Activated naive CD8-positive, alpha-beta T cell treated with anti-CD3 and anti-CD28 coated beads, Interleukin-2, amount 50 U/mL, for 24 hours (primary cell): ENCODE measurements around the gene GNAO1.

Experiments used
- ATAC-seq: fragments of 150-1000 bp; cut with Tn5 transposase; one replicate; pipeline ENCODE4 v1.10.0; 2021
- DNase-seq: peaks from one replicate; pipeline ENCODE4 v3.0.0; 2021
- H3K27ac Mint-ChIP-seq: one replicate; pipeline ENCODE4 v1.8.0; 2021; ENCODE audit warnings: mild to moderate bottlenecking, mixed read lengths
- H3K27me3 Mint-ChIP-seq: one replicate; pipeline ENCODE4 v1.8.0; 2021; ENCODE audit warnings: mixed read lengths
- H3K36me3 Mint-ChIP-seq: one replicate; pipeline ENCODE4 v1.8.0; 2021; ENCODE audit warnings: low read depth, mixed read lengths
- H3K4me1 Mint-ChIP-seq: one replicate; pipeline ENCODE4 v1.8.0; 2021; ENCODE audit warnings: mixed read lengths
- H3K4me3 Mint-ChIP-seq: one replicate; pipeline ENCODE4 v1.8.0; 2021; ENCODE audit warnings: mild to moderate bottlenecking, moderate library complexity, mixed read lengths
- H3K9me3 Mint-ChIP-seq: one replicate; pipeline ENCODE4 v1.8.0; 2021; ENCODE audit warnings: mixed read lengths

GNAO1 gene

GRCh38 chr16:56309008-56309407 is 117.7 kb downstream of the GNAO1 start:
- H3K4me3 Mint-ChIP-seq = no peak overlapping the region
- ATAC-seq = no peak
- peaks cover 5% of the 10 kb centered on the region for H3K9me3 Mint-ChIP-seq
- no peak for DNase-seq
- no peaks in the 10 kb centered on the region for H3K36me3 Mint-ChIP-seq
- peaks cover 3% of the 10 kb centered on the region for H3K27me3 Mint-ChIP-seq
- no peak overlapping the region for H3K27ac Mint-ChIP-seq
- H3K4me1 Mint-ChIP-seq = peaks cover 6% of the 10 kb centered on the region

DNA sequence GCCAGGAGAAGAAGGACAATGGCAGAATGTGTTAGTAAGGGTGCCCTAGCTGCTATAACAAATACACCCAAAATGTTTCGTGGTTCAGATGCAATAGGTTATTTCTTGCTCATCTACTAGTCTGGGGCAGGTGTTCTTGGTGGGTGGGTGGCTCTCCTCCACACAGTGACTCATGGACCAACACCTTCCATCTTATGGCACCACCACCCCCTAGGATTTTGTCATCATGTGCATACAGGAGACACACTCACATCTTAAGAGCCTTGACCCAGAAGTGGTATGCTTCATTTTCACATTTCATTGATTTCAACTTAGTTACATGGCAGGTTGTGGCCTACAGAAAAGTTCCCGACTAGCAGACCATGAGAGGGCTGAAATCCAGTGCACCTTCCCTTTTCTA is 119.4 kb downstream of the GNAO1 start:
- Mint-ChIP-seq H3K4me3 (no peak overlapping the region), H3K36me3 (no peaks in the 10 kb centered on the region), H3K27ac (no peak overlapping the region), H3K27me3 (peaks cover 3% of the 10 kb centered on the region), H3K9me3 (peaks cover 5% of the 10 kb centered on the region), H3K4me1 (peaks cover 6% of the 10 kb centered on the region)
- no peak for DNase-seq
- peak; percentile 58 for ATAC-seq

- Mint-ChIP-seq H3K27ac (no peak overlapping the region), H3K4me3 (no peak overlapping the region), H3K9me3 (peaks cover 5% of the 10 kb centered on the region), H3K36me3 (no peaks in the 10 kb centered on the region), H3K4me1 (peaks cover 6% of the 10 kb centered on the region), H3K27me3 (peaks cover 4% of the 10 kb centered on the region)
- DNase-seq (no peak), ATAC-seq (no peak)
Measured at GRCh38 chr16:56311208-56312027, 120.1 kb downstream of the GNAO1 start.

DNA sequence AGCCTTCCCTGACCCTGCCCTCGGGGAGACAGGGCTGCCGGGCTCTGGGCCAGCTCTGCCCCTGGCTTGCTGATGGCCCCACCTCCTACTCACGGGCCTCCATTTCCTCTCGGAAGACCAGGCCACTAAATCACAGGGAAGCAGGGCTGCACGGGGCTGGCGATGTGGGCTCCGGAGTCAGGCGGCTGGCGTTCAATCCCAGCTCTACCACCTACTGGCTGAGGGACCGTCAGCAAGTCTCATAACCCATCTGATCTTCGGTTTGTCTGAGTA is 120.7 kb downstream of the GNAO1 start:
- H3K36me3 Mint-ChIP-seq = no peaks in the 10 kb centered on the region
- ATAC-seq = no peak
- H3K27ac Mint-ChIP-seq = no peak overlapping the region
- peaks cover 6% of the 10 kb centered on the region for H3K4me1 Mint-ChIP-seq
- H3K9me3 Mint-ChIP-seq = peaks cover 5% of the 10 kb centered on the region
- peaks cover 5% of the 10 kb centered on the region for H3K27me3 Mint-ChIP-seq
- no peak for DNase-seq
- no peak overlapping the region for H3K4me3 Mint-ChIP-seq

DNA sequence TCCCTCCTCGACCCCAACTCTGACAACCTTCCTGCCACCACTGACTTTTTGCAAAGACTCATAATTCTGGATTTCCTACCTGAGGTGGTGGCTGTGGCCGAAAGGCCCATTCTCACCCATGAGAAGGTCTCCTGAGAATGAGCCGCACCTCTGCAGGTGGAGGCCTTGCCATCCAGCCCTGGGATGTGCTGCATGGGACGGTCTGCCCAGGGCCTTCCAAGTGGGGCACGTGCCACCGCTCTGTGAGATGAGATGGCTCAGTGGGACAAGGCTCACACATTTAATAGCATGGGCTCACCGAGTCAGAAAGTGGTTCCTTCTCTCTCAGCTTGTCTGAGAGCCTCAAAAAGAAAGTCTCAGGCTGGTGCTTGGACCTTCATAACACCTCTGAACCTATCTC is 121.3 kb downstream of the GNAO1 start:
- H3K4me3 Mint-ChIP-seq = no peak overlapping the region
- DNase-seq (no peak), ATAC-seq (no peak)
- no peaks in the 10 kb centered on the region for H3K36me3 Mint-ChIP-seq
- peaks cover 5% of the 10 kb centered on the region for H3K9me3 Mint-ChIP-seq
- peaks cover 6% of the 10 kb centered on the region for H3K27me3 Mint-ChIP-seq
- H3K4me1 Mint-ChIP-seq = peaks cover 6% of the 10 kb centered on the region
- no peak overlapping the region for H3K27ac Mint-ChIP-seq

DNA sequence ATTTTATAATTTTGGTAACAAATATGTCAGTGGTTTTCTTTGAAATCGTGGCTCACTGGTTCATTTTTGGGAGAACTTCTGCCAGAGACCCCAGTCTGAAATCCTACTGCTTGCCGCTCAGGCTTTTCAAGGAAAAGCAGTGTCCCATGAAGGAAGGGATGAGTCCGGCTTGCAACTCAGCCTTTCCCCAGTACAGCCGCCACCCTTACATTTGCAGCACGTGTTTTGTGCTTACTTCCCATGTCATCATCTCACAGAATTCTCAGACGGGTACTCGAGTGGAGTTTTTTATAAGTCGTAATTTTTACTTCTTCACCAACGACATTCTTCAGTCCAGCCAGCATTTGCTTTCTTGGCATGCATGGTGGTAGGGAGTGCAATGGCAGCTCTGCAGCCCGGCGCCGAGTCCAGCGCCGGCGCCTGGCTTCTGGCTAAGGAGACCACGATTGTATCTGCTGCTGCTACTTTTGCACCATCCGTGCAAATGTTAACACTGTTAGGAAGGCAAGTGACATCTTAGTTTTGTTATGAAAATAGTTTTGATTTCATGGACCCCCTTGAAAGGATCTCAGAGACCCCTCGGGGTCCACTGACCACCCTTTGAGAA is 123.1 kb downstream of the GNAO1 start:
- H3K27me3 Mint-ChIP-seq = peaks cover 5% of the 10 kb centered on the region
- DNase-seq (no peak), ATAC-seq (no peak)
- no peaks in the 10 kb centered on the region for H3K36me3 Mint-ChIP-seq
- H3K27ac Mint-ChIP-seq = no peak overlapping the region
- peaks cover 10% of the 10 kb centered on the region for H3K4me1 Mint-ChIP-seq
- H3K4me3 Mint-ChIP-seq = no peak overlapping the region
- peaks cover 5% of the 10 kb centered on the region for H3K9me3 Mint-ChIP-seq

DNA sequence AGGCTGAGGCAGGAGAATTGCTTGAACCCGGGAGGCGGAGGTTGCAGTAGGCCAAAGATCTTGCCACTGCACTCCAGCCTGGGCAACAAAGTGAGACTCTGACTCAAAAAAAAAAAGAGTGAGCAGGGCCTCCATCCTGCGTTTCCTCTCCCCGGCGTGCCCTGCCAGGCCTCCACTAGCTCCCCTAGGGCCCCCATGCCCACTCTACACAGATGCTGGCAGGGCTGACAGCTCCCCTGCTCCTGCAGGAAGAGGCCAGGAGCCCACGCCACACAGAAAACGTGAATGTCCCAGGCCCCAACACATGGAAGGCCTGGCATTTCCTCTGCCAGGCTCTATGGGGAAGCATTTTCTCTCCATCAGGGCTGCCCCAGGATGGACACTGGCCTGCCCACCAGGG is 124.7 kb downstream of the GNAO1 start:
- Mint-ChIP-seq H3K27ac (no peak overlapping the region), H3K36me3 (no peaks in the 10 kb centered on the region), H3K27me3 (peaks cover 8% of the 10 kb centered on the region), H3K9me3 (no peaks in the 10 kb centered on the region), H3K4me1 (peaks cover 6% of the 10 kb centered on the region), H3K4me3 (no peak overlapping the region)
- ATAC-seq = no peak
- no peak for DNase-seq

GRCh38 chr16:56316545-56316944 is 125.3 kb downstream of the GNAO1 start:
- DNase-seq (no peak), ATAC-seq (no peak)
- peaks cover 6% of the 10 kb centered on the region for H3K4me1 Mint-ChIP-seq
- H3K9me3 Mint-ChIP-seq = no peaks in the 10 kb centered on the region
- H3K27ac Mint-ChIP-seq = no peak overlapping the region
- no peak overlapping the region for H3K4me3 Mint-ChIP-seq
- H3K27me3 Mint-ChIP-seq = peaks cover 8% of the 10 kb centered on the region
- no peaks in the 10 kb centered on the region for H3K36me3 Mint-ChIP-seq

DNA sequence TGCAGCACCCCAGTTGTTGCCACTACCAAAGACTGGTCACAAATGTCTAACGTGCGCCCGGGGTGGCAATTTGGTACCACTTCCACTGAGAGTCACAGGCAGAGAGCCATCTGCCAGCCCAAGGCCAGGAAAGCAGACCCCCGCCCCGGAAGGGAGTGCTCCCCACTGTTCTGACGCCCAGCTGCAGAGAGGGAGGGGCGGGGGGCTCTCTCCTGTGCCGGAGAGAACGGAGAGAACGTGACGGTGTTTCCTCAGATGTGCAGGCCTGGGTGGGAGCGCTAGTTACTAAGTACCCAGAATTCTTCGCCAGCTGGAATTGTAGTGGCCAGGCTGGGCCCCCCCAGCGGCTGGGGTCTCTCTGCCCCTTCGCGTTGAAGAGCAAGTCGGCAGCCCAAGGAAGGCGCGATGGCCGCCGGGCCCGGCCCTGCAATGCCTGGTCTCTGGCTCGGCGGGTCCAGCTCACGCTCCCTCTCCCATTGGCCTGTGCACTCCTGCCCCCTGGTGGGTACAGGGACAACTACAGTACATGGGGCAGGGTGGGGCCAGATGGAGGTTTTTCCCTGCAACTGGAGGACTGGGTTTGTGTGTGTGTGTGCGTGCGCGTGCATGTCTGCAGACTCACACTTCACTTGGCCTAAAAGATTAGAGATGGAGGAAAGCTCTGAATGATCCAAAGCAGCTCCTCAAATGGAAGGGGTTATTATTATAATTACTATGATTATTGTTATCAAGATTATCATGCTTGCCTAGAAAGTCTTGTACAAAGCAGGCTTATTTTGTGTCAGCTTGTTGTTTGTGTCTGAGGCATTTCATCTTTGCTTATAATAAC is 126.9 kb downstream of the GNAO1 start:
- Mint-ChIP-seq H3K9me3 (no peaks in the 10 kb centered on the region), H3K36me3 (no peaks in the 10 kb centered on the region), H3K4me1 (peaks cover 6% of the 10 kb centered on the region), H3K4me3 (no peak overlapping the region), H3K27me3 (peaks cover 8% of the 10 kb centered on the region), H3K27ac (no peak overlapping the region)
- DNase-seq = peak; percentile 84
- peak; percentile 92 for ATAC-seq

DNA sequence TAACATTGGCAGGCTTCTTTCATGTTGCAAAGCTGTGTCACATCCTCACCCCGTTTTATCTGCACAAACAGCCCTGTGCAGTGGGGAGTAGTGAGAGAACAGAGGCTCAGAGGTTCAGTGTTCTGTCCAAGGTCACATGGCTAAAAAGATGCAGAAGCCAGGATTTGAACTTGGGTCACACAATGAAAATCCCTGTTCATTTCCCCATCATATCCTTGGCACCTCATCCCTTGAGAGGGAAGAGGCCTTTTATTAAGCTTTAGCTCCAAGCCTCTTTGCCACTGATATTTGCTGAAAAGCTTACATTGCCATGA is 127.5 kb downstream of the GNAO1 start:
- H3K4me3 Mint-ChIP-seq = no peak overlapping the region
- H3K36me3 Mint-ChIP-seq = no peaks in the 10 kb centered on the region
- peaks cover 8% of the 10 kb centered on the region for H3K27me3 Mint-ChIP-seq
- DNase-seq (no peak), ATAC-seq (no peak)
- H3K9me3 Mint-ChIP-seq = no peaks in the 10 kb centered on the region
- H3K27ac Mint-ChIP-seq = no peak overlapping the region
- H3K4me1 Mint-ChIP-seq = peaks cover 6% of the 10 kb centered on the region

DNA sequence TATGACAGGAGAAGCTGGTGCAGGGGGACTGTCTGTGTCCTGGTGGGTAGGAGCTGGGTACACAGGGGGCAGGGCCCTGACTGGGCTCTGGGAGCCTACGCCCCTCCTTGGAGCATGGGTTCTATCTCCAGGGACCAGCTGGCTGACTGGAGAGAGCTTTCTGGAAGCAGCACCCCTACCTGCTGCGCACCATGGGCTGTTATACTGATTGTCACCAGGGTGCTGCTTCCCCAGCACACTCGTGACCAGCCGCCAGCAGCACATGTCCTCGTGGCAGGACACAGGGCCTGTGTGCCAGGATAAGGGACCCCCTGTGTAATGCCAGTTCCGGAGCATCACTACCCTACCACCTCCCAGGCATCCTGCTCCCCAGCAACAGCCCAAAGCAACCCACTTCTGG is 128.1 kb downstream of the GNAO1 start:
- Mint-ChIP-seq H3K4me1 (peaks cover 6% of the 10 kb centered on the region), H3K27me3 (peaks cover 8% of the 10 kb centered on the region), H3K4me3 (no peak overlapping the region), H3K9me3 (no peaks in the 10 kb centered on the region), H3K27ac (no peak overlapping the region), H3K36me3 (no peaks in the 10 kb centered on the region)
- DNase-seq (no peak), ATAC-seq (no peak)

GRCh38 chr16:56320056-56320455 is 128.8 kb downstream of the GNAO1 start:
- Mint-ChIP-seq H3K9me3 (no peaks in the 10 kb centered on the region), H3K36me3 (no peaks in the 10 kb centered on the region), H3K27ac (no peak overlapping the region), H3K4me1 (peaks cover 6% of the 10 kb centered on the region), H3K4me3 (no peak overlapping the region), H3K27me3 (peaks cover 8% of the 10 kb centered on the region)
- ATAC-seq (no peak), DNase-seq (no peak)

DNA sequence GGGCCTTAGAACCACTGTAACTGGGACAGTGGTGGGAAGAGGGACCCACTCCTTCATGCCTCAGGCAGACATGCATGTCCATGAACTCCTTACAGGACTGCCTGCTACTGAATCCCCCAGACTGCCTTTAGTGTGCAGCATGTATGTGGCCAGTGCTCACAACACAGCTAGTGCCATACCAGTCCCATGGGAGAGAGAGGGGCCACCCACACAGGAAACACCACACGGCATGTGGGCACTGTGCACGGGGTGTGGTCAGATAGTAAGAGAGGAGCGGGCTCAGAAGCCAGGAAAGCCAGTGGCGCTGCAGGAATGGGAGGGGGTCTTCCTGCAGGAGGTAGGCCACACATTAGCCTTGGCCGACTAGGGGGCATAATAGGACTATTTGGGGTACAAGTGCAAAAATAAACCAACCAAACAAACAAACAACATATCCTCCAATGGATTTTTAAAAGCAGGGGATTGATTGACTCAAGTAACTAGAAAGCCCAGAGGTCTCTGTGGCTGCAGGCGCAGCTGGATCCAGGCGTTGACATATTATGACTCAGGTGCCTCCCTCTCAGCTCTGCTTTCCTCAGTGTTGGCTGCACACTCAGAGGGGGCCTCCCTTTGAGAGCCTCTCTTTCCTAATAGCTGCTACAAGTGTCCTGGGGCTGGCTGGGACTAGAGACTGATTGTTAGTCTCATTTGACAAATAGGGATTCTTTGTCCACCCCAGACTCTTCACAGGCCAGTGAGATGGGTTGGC is 129.7 kb downstream of the GNAO1 start:
- peak overlapping the region; percentile 24 for H3K4me3 Mint-ChIP-seq
- H3K4me1 Mint-ChIP-seq = peaks cover 6% of the 10 kb centered on the region
- H3K27me3 Mint-ChIP-seq = peaks cover 8% of the 10 kb centered on the region
- no peak overlapping the region for H3K27ac Mint-ChIP-seq
- no peaks in the 10 kb centered on the region for H3K36me3 Mint-ChIP-seq
- ATAC-seq = no peak
- DNase-seq = no peak
- no peaks in the 10 kb centered on the region for H3K9me3 Mint-ChIP-seq

- Mint-ChIP-seq H3K4me1 (peaks cover 6% of the 10 kb centered on the region), H3K9me3 (no peaks in the 10 kb centered on the region), H3K27me3 (peaks cover 6% of the 10 kb centered on the region), H3K27ac (no peak overlapping the region), H3K4me3 (no peak overlapping the region), H3K36me3 (no peaks in the 10 kb centered on the region)
- ATAC-seq (no peak), DNase-seq (no peak)
Measured at GRCh38 chr16:56321571-56321970, 130.3 kb downstream of the GNAO1 start.
